ENCODE results near the gene PDX1.

GRCh38 chr13:27921961-27922882, 2.4 kb downstream of the PDX1 start:
- TF ChIP-seq, protein P1, sequence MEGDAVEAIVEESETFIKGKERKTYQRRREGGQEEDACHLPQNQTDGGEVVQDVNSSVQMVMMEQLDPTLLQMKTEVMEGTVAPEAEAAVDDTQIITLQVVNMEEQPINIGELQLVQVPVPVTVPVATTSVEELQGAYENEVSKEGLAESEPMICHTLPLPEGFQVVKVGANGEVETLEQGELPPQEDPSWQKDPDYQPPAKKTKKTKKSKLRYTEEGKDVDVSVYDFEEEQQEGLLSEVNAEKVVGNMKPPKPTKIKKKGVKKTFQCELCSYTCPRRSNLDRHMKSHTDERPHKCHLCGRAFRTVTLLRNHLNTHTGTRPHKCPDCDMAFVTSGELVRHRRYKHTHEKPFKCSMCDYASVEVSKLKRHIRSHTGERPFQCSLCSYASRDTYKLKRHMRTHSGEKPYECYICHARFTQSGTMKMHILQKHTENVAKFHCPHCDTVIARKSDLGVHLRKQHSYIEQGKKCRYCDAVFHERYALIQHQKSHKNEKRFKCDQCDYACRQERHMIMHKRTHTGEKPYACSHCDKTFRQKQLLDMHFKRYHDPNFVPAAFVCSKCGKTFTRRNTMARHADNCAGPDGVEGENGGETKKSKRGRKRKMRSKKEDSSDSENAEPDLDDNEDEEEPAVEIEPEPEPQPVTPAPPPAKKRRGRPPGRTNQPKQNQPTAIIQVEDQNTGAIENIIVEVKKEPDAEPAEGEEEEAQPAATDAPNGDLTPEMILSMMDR (IDR thresholded peaks at IDR 0.05), result no peak
- no peak for TF ChIP-seq POLR2A (IDR thresholded peaks at IDR 0.05)

All from testis (tissue), 2 donors.